D721Med (cell line): ENCODE results near the gene HNRNPA1.

Source experiments
- DNase-seq: peaks from one replicate; pipeline ENCODE4 v3.0.0; 2011; ENCODE audit warnings: low spot score; ENCODE audit not compliant: insufficient read length
- FAIRE-seq: peaks from 2 replicates; lab custom pipeline; 2011; peaks lifted over from hg19 to GRCh38; lab: Jason Lieb, UNC
- TF ChIP-seq, protein P1 (sequence below): IDR thresholded peaks from 2 replicates; pipeline ENCODE4 v1.5.1; 2012; ENCODE audit warnings: mild to moderate bottlenecking, control low read depth; ENCODE audit not compliant: insufficient read depth; ENCODE audit errors: missing control alignments

HNRNPA1 gene

DNA sequence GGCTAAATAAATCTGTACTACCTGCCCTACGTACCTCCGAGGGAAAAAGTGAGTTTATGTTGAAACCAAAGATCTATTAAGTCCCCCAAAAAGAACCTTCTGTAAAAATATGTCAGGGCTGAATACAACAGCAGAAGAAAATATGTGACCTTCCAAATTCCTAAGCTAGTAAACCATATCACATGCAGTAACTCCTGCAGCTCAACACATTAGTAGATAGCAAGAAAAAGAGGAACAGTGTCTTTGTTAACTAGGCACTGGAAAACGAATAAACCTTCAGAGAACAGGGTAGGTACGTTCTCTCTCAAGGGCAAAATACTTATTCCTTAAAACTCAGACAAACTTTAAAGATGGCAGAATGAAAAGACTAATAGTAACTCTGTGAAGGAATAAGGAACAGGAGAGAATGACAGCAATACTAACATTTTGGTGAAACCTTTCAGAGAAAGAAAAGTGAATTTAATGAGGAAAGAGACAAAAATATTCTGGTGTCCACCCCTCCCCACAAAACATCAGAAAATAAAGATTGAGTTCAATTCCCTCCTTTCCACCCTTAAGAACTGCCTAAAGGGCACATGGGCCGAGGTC is 18.6 kb upstream of the HNRNPA1 start:
- DNase-seq: no peak
- TF ChIP-seq, protein P1, sequence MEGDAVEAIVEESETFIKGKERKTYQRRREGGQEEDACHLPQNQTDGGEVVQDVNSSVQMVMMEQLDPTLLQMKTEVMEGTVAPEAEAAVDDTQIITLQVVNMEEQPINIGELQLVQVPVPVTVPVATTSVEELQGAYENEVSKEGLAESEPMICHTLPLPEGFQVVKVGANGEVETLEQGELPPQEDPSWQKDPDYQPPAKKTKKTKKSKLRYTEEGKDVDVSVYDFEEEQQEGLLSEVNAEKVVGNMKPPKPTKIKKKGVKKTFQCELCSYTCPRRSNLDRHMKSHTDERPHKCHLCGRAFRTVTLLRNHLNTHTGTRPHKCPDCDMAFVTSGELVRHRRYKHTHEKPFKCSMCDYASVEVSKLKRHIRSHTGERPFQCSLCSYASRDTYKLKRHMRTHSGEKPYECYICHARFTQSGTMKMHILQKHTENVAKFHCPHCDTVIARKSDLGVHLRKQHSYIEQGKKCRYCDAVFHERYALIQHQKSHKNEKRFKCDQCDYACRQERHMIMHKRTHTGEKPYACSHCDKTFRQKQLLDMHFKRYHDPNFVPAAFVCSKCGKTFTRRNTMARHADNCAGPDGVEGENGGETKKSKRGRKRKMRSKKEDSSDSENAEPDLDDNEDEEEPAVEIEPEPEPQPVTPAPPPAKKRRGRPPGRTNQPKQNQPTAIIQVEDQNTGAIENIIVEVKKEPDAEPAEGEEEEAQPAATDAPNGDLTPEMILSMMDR: no peak
- FAIRE-seq: no peak

DNA sequence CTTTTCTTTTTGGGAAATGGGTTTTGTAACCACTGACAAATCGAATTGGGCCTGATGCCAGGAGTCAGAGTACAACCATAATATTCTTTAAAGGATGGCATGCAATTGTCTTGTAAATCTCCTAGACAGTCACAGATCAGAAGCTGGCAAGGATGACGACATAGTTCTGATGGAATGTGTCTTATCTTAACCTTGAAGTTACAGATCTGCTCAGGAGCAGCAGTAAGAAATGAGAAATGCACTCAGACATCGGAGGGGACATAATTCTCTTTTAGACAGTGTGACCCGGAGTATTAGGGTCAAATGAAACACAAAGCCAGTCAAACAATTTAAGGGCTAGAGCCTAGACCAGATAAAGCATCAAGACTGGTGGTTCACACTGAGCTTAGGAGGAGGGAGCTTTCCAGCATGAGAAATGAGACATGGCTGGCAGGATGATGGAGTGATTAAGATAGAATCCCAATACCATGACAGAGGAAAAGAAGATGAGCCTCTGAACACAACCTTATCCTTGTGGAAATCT is 18.1 kb upstream of the HNRNPA1 start:
- no peak for DNase-seq
- no peak for FAIRE-seq
- TF ChIP-seq, protein P1: no peak

DNA sequence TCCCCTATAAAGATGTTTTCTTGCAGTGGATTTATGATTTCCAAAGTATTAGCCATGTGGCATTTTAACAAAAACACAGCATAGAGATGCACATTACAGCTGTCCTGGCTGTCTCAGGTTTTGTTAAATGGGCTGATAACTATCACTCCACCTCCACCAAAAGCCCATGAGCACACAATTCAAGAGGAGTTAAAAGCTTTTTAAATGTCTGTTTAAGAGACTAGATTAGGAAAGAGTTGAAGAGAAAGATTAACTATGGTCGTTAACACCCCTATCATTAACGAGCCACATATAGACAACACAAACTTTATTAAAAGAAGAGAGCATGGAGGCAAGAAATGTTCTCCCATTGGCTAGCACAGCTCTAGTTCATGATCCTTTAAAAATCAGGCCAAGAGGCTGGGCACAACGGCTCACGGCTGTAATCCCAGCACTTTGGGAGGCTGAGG is 15.1 kb upstream of the HNRNPA1 start:
- DNase-seq (no peak), FAIRE-seq (no peak)
- TF ChIP-seq, protein P1: no peak

DNA sequence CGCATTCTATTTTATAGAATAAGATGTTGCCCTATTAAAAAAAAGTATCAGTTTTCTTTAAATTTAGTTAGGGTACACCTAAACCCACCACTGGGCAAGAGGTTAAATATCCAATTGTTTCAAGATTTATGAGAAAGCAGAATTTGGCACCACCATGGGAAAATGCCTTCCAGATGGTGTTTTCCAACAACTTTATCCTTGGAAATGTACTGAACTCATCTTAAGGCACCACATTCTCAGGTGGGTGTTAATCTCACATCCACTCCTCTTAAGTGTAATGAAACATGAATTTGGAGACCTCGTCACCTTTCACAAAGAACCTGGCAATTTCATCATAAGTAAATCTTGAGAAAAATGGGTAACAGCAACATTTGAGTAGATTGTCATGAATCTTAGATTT is 13.7 kb upstream of the HNRNPA1 start:
- DNase-seq (no peak), FAIRE-seq (no peak)
- TF ChIP-seq, protein P1: no peak

DNA sequence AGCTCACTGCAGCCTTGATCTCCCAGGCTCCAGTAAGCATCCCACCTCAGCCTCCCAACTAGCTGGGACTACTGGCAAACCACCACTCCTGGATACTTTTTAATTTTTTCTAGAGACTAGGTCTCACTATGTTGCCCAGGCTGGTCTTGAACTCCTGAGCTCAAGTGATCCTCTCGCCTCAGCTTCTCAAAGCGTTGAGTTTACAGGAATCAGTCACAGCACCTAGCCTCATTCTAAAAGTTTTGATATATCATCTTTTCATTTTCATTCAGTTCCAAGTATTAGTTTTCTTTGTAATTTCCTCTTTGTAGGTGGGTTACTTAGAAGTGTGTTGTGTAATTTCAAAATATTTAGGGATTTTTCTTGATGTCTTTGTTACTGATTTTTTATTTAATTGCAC is 10.2 kb upstream of the HNRNPA1 start:
- TF ChIP-seq, protein P1: no peak
- DNase-seq (no peak), FAIRE-seq (no peak)

DNA sequence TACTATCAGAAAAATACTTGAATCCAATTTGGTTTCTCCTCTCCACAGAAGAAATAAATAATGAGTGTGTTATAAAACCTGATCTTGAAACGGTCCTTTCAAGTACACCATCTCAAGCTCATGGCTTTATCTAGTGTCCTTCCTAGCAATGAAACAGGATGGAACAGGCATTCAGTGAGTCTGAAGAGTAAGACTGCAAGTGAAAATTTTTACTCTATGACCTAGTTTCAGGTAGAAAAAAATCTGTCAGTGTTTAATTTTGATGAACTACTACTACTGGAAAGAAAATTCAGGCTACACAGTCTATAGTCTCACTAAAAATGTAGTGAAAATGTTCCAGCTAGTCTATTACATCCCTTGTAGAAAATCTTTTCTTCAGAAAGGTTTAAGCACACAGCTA is 8.3 kb upstream of the HNRNPA1 start:
- no peak for FAIRE-seq
- no peak for DNase-seq
- TF ChIP-seq, protein P1: no peak

DNA sequence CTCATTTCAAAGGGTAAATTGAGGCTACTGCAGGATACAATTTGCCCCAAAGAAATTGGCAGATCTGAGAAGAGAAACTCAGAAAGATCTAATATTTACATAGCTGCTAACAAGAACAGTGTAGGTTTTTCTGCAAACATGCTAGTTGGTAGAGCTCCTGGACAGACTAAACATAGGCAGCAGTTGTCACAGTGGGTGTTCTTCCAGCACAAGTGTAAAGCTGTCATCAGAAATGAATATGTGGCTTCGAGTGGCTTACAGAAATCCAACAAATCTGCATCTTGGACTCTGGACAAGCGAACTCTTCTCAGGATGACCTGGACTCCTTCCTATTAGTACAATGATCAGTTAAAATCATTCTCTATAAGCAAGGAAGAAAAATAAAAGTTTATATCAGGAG is 6.5 kb upstream of the HNRNPA1 start:
- TF ChIP-seq, protein P1: no peak
- FAIRE-seq: no peak
- DNase-seq: no peak
